GM19438 (cell line): Measurements from ENCODE around the gene CXCL16.
A peak's percentile ranks its signal among the peaks of the same experiment; 100 is the strongest.

ENCODE experiments used
- ATAC-seq: cut with Tn5 transposase; IDR thresholded peaks from one replicate; pipeline ENCODE4 v1.9.1; 2021; ENCODE audit warnings: low read depth; ENCODE audit not compliant: unreplicated experiment

Gene CXCL16

GRCh38 chr17:4739122-4740024, at the start of gene CXCL16, which contains the start of gene ZMYND15:
Gene CXCL16 (minus strand): TSS chr17:4739928. CDS start chr17:4739339, 589 bp downstream.
Gene ZMYND15 (plus strand): TSS chr17:4739833. CDS start chr17:4740549, 716 bp downstream.
- peak; percentile 60 for ATAC-seq

- ATAC-seq = no peak
Observed at GRCh38 chr17:4788807-4789700, 49.3 kb upstream of the CXCL16 start, which contains the start of gene GLTPD2. Gene GLTPD2 (plus strand): TSS chr17:4788964. CDS start chr17:4789012, 48 bp downstream.

- no peak for ATAC-seq
Observed at GRCh38 chr17:4788159-4788806, 48.6 kb upstream of the CXCL16 start.

- ATAC-seq = no peak
Observed at GRCh38 chr17:4786516-4786915, 46.8 kb upstream of the CXCL16 start.

GRCh38 chr17:4786106-4786511, 46.4 kb upstream of the CXCL16 start, which contains the start of gene VMO1:
Gene VMO1 (minus strand): TSS chr17:4786364. CDS start chr17:4786352, 12 bp downstream.
- ATAC-seq = no peak

GRCh38 chr17:4785311-4786105, 45.8 kb upstream of the CXCL16 start:
- no peak for ATAC-seq

GRCh38 chr17:4782652-4783051, 42.9 kb upstream of the CXCL16 start:
- no peak for ATAC-seq

GRCh38 chr17:4780325-4780955, 40.7 kb upstream of the CXCL16 start:
- no peak for ATAC-seq

- ATAC-seq = no peak
Observed at GRCh38 chr17:4777969-4778760, 38.4 kb upstream of the CXCL16 start.

GRCh38 chr17:4772235-4772613, 32.5 kb upstream of the CXCL16 start:
- no peak for ATAC-seq

- ATAC-seq = no peak
Observed at GRCh38 chr17:4771519-4772234, 31.9 kb upstream of the CXCL16 start, which contains the start of gene TM4SF5. Gene TM4SF5 (plus strand): TSS chr17:4771886. CDS start chr17:4771923, 37 bp downstream.

GRCh38 chr17:4769628-4770027, 29.9 kb upstream of the CXCL16 start:
- no peak for ATAC-seq

GRCh38 chr17:4768298-4768697, 28.6 kb upstream of the CXCL16 start:
- no peak for ATAC-seq

GRCh38 chr17:4766723-4767122, 27.0 kb upstream of the CXCL16 start:
- ATAC-seq = no peak

- ATAC-seq = no peak
Observed at GRCh38 chr17:4766201-4766600, 26.5 kb upstream of the CXCL16 start.

- ATAC-seq = no peak
Observed at GRCh38 chr17:4764595-4764994, 24.9 kb upstream of the CXCL16 start.

- ATAC-seq = no peak
Observed at GRCh38 chr17:4759776-4760236, 20.1 kb upstream of the CXCL16 start.

GRCh38 chr17:4753392-4753791, 13.7 kb upstream of the CXCL16 start:
- no peak for ATAC-seq
